DND-41 (cell line): ENCODE results near the gene MECP2.

Source experiments
- ATAC-seq: fragments of 200-7000 bp; cut with Tn5 transposase; 3 replicates; pipeline ENCODE4 v1.9.1; 2021; ENCODE audit warnings: low read depth; ENCODE audit not compliant: insufficient read depth
- DNase-seq: peaks from one replicate; pipeline ENCODE4 v3.0.0-alpha.2; 2020
- H2AFZ ChIP-seq: 2 replicates; pipeline ENCODE4 v1.6.0; 2012; ENCODE audit warnings: low read depth, low read length
- H3K27ac ChIP-seq: 2 replicates; pipeline ENCODE4 v1.5.1; 2012; ENCODE audit warnings: low read length, inconsistent platforms
- H3K27me3 ChIP-seq: fragments of 200-600 bp; sonication (generic); 2 replicates; pipeline ENCODE4 v1.6.0; 2012; ENCODE audit warnings: low read length, mild to moderate bottlenecking, inconsistent platforms; ENCODE audit not compliant: insufficient read depth, poor library complexity
- H3K36me3 ChIP-seq: 2 replicates; pipeline ENCODE4 v1.5.1; 2012; ENCODE audit warnings: low read length, inconsistent platforms; ENCODE audit not compliant: insufficient read depth
- H3K4me1 ChIP-seq: 2 replicates; pipeline ENCODE4 v1.5.1; 2012; ENCODE audit warnings: mild to moderate bottlenecking, low read length; ENCODE audit not compliant: insufficient read depth
- H3K4me2 ChIP-seq: 2 replicates; pipeline ENCODE4 v1.6.0; 2012; ENCODE audit warnings: mild to moderate bottlenecking, moderate library complexity, low read length, inconsistent platforms; ENCODE audit not compliant: insufficient read depth
- H3K4me3 ChIP-seq, 2 experiments: fragments of 200-600 bp in 1 of 2; shearing (Covaris generic) in 1 of 2; 2 replicates each; pipeline ENCODE4 v1.5.1; 2012 to 2016; ENCODE audit warnings: inconsistent platforms in 2 of 2, low read length in 2 of 2, mild to moderate bottlenecking in 2 of 2, low read depth in 1 of 2, moderate library complexity in 1 of 2
- H3K79me2 ChIP-seq: 2 replicates; pipeline ENCODE4 v1.6.0; 2012; ENCODE audit warnings: low read length, inconsistent platforms; ENCODE audit not compliant: insufficient read depth
- H3K9ac ChIP-seq: 2 replicates; pipeline ENCODE4 v1.6.0; 2012; ENCODE audit warnings: low read depth, mild to moderate bottlenecking, inconsistent platforms, low read length, moderate library complexity
- H3K9me3 ChIP-seq: 2 replicates; pipeline ENCODE4 v1.5.1; 2012; ENCODE audit warnings: low read length, moderate library complexity, mild to moderate bottlenecking, inconsistent platforms; ENCODE audit not compliant: insufficient read depth, severe bottlenecking
- H4K20me1 ChIP-seq: 2 replicates; pipeline ENCODE4 v1.6.0; 2012; ENCODE audit warnings: low read length; ENCODE audit not compliant: insufficient read depth
- EZH2 ChIP-seq: IDR thresholded peaks from 3 replicates; pipeline ENCODE4 v1.6.1; 2012; ENCODE audit warnings: borderline replicate concordance, low read depth, mild to moderate bottlenecking, moderate library complexity, low read length, inconsistent platforms; ENCODE audit not compliant: severe bottlenecking
- TF ChIP-seq, protein P1 (sequence below): IDR thresholded peaks from 2 replicates; pipeline ENCODE4 v1.5.1; 2012; ENCODE audit warnings: borderline replicate concordance, low read length, moderate library complexity, mild to moderate bottlenecking; ENCODE audit not compliant: poor library complexity, severe bottlenecking; ENCODE audit errors: extremely low read depth

MECP2 gene

DNA sequence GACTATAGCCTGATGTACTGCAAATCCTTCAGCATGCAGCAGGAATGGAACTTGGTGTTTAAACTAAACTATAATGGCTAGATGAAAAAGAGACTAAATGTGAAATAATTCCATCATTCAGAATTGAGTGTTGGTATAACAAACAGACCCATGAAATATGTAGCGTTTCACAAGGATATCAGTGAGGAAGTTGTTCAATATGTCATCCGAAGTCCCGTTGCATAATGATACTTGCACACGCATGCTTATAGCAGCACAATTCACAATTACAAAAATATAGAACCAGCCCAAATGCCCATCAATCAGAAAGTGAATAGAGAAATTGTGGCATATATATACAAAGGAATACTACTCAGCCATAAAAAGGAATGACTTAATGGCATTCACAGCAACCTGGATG, 20.4 kb downstream of the MECP2 start:
- ATAC-seq (no peak), DNase-seq (no peak)
- Histone ChIP-seq H3K4me3 (no peak overlapping the region), H3K4me1 (no peaks in the 10 kb centered on the region), H3K36me3 (peaks cover 12% of the 10 kb centered on the region), H3K79me2 (peaks cover 92% of the 10 kb centered on the region), H4K20me1 (peaks cover 32% of the 10 kb centered on the region), H2AFZ (no peak overlapping the region), H3K9me3 (no peaks in the 10 kb centered on the region), H3K27me3 (no peaks in the 10 kb centered on the region), H3K4me2 (no peak overlapping the region), H3K27ac (no peak overlapping the region), H3K9ac (no peak overlapping the region)
- TF ChIP-seq EZH2, result no peak
- TF ChIP-seq, protein P1, sequence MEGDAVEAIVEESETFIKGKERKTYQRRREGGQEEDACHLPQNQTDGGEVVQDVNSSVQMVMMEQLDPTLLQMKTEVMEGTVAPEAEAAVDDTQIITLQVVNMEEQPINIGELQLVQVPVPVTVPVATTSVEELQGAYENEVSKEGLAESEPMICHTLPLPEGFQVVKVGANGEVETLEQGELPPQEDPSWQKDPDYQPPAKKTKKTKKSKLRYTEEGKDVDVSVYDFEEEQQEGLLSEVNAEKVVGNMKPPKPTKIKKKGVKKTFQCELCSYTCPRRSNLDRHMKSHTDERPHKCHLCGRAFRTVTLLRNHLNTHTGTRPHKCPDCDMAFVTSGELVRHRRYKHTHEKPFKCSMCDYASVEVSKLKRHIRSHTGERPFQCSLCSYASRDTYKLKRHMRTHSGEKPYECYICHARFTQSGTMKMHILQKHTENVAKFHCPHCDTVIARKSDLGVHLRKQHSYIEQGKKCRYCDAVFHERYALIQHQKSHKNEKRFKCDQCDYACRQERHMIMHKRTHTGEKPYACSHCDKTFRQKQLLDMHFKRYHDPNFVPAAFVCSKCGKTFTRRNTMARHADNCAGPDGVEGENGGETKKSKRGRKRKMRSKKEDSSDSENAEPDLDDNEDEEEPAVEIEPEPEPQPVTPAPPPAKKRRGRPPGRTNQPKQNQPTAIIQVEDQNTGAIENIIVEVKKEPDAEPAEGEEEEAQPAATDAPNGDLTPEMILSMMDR, result no peak

DNA sequence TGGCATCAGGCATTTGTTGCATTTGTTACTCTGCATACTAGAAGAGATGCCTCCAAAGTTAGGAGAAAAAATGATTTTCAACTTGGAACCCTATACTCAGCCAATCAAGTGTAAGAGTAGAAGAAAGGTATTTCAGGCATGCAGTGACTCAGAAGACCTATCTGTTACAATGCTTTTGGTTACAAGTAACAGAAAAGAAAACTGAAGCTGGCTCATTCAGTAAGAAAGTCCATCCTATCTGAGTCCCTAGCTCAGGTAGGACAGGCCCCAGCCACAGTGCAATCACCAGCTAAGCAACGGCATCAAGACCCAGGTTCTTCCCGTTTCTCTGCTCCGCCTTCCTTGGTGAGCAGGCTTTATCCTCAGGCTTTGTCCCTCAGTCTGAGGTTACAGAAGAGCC, 23.3 kb downstream of the MECP2 start:
- H3K9me3 ChIP-seq, result no peaks in the 10 kb centered on the region
- H3K4me2 ChIP-seq, result no peak overlapping the region
- DNase-seq (no peak), ATAC-seq (no peak)
- no peaks in the 10 kb centered on the region for H3K4me1 ChIP-seq
- peaks cover 95% of the 10 kb centered on the region for H3K79me2 ChIP-seq
- no peak overlapping the region for H3K9ac ChIP-seq
- peaks cover 12% of the 10 kb centered on the region for H3K36me3 ChIP-seq
- peaks cover 30% of the 10 kb centered on the region for H4K20me1 ChIP-seq
- H2AFZ ChIP-seq, result no peak overlapping the region
- no peaks in the 10 kb centered on the region for H3K27me3 ChIP-seq
- H3K4me3 ChIP-seq, result no peak overlapping the region
- no peak for TF ChIP-seq EZH2
- TF ChIP-seq, protein P1, result no peak
- H3K27ac ChIP-seq, result no peak overlapping the region

DNA sequence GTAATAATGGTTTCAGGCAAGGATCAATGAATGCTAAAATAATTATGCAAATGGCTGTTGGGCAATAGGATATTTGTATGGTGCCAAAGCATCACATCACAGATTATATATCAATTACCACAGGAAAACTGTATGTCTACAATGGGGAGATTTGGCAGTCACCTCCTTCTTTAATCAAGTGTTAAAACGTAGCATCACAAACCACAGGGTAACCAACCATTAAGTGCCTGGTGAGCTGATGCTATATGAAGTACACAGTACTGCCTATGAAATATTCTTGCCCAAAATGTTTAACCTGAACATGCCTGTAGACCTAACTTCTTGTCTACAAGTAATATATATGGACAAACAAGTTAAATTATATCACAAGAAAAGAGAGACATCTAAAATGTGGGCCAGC, 25.3 kb downstream of the MECP2 start:
- DNase-seq (no peak), ATAC-seq (no peak)
- no peaks in the 10 kb centered on the region for H3K4me1 ChIP-seq
- H3K36me3 ChIP-seq, result peaks cover 12% of the 10 kb centered on the region
- H3K9ac ChIP-seq, result no peak overlapping the region
- H3K4me3 ChIP-seq, result no peak overlapping the region
- no peak overlapping the region for H2AFZ ChIP-seq
- TF ChIP-seq, protein P1, result no peak
- TF ChIP-seq EZH2, result no peak
- H3K79me2 ChIP-seq, result peaks cover 100% of the 10 kb centered on the region
- no peak overlapping the region for H3K27ac ChIP-seq
- H4K20me1 ChIP-seq, result peaks cover 36% of the 10 kb centered on the region
- no peak overlapping the region for H3K4me2 ChIP-seq
- no peaks in the 10 kb centered on the region for H3K27me3 ChIP-seq
- H3K9me3 ChIP-seq, result no peaks in the 10 kb centered on the region

DNA sequence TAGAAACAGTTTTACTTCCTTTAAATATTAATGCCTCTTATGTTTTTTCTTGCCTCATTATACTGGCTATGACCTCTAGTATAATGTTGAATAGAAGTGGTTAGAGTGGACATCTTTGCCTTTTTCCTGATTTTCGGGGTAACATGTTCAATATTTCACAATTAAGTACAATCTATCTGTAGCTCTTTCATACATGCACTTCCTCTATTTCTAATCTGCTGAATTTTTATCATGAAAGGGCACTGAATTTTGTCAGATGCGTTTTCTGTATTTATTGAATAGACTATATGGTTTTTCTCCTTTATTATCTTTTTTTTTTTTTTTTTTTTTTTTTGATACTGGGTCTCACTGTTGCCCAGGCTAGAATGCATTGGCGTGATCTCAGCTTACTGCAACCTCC, 29.0 kb downstream of the MECP2 start:
- Histone ChIP-seq H4K20me1 (peaks cover 31% of the 10 kb centered on the region; the same call in 1 of the 2 replicates), H3K9ac (no peak overlapping the region), H3K4me3 (no peak overlapping the region), H3K27me3 (no peaks in the 10 kb centered on the region), H3K4me2 (no peak overlapping the region), H3K27ac (no peak overlapping the region), H3K4me1 (no peaks in the 10 kb centered on the region), H3K79me2 (peaks cover 97% of the 10 kb centered on the region), H2AFZ (no peak overlapping the region), H3K36me3 (no peaks in the 10 kb centered on the region), H3K9me3 (no peaks in the 10 kb centered on the region)
- TF ChIP-seq, protein P1, result no peak
- TF ChIP-seq EZH2, result no peak
- DNase-seq (no peak), ATAC-seq (no peak)
